ENCODE measurements around the gene MAD1L1.
A peak's percentile ranks its signal among the peaks of the same experiment; 100 is the strongest.

MAD1L1 gene

GRCh38 chr7:1946025-1946772 lies 286.5 kb downstream of the MAD1L1 start:
- no peak for DNase-seq

- DNase-seq: no peak
These were observed 287.2 kb downstream of the MAD1L1 start for GRCh38 chr7:1945558-1945957.

DNA sequence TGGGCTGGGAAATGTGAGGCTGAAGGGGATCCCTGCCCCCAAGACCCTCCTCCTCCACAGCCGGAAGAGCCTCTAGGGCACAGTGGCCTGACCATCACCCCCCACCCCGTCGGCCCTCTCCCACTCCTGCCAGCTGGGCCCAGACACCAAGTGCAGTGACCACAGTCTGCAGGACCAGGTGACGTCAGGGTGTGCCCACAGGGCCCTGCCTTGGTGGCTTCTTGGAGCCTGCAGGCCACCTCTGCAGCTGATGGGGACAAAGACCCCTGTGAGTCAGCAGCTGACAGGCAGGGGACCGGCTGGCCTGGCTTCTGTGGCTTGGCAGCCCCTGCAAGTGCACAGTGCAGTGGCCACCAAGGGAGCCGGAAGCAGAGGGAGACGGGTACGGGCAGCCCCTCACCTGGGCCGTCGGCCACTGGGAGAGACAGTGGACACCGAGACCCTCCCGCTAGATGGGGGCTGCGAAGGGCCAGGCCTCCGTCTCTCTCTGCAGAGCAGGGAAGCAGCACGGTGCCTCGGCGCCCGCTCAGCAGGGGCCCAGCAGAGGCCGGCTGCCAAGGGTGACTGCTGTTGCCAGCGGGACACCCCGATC lies 288.0 kb downstream of the MAD1L1 start:
- DNase-seq: no peak

DNA sequence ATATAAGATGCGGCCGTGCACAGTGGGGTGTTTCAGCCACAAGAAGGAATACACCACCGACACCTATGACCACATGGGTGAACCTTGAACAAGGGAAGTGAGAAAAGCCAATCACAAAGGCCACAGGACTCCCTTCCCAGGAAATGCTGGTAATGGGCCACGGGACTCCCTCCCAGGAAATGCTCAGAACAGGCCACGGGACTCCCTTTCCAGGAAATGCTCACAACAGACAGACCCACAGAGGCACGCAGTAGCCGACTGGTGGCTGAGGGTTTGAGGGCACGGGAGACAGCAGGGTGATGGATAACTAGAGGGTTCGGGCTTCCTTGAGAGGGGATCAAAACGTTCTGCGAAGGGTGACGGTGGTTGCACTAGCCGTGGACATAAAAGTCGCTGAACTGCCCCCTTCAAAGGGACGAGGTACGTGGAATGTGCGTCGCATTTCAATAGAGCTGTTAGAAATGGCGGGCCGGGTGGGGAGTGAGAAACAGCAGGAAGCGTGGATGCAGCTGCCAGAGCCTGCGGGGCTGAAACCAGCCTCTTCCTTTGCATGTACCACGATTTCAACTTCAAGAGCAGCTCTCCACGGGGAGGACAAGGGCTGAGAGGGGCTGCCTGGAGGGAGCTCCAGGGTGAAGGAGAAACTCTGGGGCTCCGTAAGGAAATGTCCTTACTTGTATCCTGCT lies 288.7 kb downstream of the MAD1L1 start:
- no peak for DNase-seq

- DNase-seq: no peak
These were observed 289.4 kb downstream of the MAD1L1 start for GRCh38 chr7:1943326-1943725.

- no peak for DNase-seq
These were observed 289.8 kb downstream of the MAD1L1 start for GRCh38 chr7:1942941-1943289.

DNA sequence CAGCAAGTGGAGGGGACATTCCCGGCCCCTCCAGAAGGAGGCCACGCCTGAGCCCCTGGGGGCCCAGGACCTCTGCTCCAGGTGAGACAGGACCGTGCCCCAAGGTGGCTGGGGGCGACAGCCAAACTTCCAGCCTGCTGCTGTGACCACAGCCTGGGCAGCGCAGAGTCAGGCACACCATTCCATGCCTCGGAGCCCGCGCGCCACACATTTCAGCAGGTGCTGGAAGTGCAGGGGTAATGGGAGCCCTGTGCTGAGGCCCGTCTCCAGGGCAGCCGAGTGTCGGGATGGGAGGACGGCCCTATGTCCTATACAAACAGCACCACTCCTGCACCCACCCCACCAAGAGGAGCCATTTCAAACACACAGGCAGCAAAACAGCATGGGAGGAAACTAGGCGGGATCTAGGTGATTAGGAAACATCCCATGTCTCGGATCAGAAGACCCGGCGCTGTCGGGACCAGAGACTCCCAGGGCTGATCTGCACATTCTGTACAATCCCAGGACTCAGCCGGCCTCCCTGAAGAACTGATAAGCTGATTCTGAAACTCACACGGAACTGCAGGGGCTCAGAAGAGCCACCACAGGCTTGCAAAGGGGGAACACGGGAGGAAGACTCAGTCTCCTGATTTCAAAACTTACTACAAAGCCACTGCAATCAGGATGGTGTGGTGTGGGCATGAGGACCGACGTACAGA lies 290.4 kb downstream of the MAD1L1 start:
- DNase-seq: no peak

- DNase-seq: no peak
These were observed 291.1 kb downstream of the MAD1L1 start for GRCh38 chr7:1941464-1942242.

DNA sequence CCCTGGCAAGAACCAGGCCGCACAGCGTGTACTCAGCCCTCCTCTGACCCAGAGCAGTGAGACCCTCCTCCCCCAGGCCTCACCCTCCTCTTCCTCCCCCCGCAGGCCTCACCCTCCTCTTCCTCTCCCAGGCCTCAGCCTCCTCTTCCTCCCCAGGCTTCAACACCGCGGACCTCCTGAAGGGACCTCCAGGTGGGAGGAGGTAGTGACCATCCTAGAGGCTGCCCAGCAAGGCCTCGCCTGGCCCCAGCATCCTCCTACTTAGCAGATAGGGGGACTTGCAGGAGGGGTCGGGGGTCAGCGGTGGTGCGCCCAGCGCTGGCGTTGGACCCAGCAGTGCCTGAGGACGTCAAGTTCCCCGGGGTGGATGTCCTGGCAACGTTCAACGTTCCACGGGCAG lies 291.9 kb downstream of the MAD1L1 start:
- no peak for DNase-seq

- peak; percentile 56 to 73 for DNase-seq
These were observed 292.4 kb downstream of the MAD1L1 start for GRCh38 chr7:1940402-1940786.

GRCh38 chr7:1939434-1940401 lies 293.0 kb downstream of the MAD1L1 start:
- DNase-seq: peak in 1 of 2 donors; percentile 39

DNA sequence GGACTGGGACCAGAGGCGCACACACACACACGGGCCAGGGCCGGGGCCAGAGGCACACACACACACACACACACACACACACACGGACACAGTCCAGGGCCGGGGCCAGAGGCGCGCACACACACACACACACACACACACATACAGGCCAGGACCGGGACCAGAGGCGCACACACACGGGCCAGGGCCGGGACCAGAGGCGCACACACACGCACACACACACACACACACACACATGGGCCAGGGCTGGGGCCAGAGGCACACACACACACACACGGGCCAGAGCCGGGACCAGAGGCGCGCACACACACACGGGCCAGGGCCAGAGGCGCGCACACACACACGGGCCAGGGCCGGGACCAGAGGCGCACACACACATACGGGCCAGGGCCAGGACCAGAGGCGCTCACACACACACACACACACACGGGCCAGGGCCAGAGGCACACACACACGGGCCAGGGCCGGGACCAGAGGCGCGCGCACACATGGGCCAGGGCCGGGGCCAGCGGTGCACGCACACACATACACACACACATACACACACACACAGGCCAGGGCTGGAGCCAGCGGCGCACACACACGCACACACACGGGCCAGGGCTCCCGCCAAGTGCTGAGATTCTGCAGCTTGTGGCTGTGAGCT lies 293.8 kb downstream of the MAD1L1 start:
- DNase-seq: no peak

DNA sequence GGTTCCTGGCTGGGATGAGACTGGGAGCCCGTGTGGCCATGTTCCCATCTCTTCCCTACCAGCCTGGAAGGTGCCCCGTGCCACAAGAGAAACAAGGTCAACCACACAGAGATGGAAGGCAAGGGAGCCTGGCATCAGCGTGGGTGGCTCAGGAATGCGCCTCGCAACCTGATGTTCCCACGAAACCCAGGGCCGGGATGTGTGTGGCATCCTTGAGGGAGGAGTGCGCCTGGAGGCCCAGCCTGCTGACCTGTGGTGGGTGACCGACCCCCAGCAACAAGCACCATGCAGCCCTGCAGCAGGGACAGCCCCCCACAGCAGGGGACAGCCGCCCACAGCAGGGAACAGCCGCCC lies 295.5 kb downstream of the MAD1L1 start:
- DNase-seq: no peak

DNA sequence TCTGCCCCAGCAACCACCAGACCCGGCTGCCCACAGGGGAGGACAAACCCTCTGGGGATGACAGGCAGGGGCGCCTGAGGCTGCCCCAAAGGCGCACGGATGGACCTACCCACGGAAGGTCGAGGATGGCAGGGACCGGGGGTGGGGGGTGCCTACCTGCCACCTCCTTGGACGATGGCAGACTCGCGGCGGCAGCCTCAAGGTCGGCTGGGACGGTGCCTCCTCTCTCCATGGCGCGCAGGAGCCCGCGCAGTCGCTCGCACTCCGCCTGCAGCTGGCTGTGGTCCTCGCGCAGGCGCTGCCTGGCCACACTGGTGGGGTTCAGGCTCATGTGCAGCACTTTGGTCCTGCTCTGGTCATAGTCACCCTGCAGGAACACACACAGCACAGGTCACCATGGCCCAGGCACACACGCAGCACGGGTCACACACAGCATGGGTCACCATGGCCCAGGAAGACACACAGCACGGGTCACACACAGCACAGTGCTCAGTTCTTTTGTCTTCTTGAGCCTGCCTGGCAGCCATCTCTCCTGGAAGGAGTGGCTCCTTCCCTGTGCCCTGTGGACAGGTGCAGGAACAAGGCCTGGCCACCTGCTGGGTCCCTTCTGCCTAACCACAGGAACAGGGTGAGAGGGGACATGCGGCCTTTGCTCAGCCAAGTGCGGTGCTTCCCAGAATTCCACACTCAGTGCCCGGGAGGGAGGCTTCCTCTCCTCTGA lies 296.1 kb downstream of the MAD1L1 start:
- no peak for DNase-seq

- DNase-seq: no peak
These were observed 296.8 kb downstream of the MAD1L1 start for GRCh38 chr7:1936006-1936310.

DNA sequence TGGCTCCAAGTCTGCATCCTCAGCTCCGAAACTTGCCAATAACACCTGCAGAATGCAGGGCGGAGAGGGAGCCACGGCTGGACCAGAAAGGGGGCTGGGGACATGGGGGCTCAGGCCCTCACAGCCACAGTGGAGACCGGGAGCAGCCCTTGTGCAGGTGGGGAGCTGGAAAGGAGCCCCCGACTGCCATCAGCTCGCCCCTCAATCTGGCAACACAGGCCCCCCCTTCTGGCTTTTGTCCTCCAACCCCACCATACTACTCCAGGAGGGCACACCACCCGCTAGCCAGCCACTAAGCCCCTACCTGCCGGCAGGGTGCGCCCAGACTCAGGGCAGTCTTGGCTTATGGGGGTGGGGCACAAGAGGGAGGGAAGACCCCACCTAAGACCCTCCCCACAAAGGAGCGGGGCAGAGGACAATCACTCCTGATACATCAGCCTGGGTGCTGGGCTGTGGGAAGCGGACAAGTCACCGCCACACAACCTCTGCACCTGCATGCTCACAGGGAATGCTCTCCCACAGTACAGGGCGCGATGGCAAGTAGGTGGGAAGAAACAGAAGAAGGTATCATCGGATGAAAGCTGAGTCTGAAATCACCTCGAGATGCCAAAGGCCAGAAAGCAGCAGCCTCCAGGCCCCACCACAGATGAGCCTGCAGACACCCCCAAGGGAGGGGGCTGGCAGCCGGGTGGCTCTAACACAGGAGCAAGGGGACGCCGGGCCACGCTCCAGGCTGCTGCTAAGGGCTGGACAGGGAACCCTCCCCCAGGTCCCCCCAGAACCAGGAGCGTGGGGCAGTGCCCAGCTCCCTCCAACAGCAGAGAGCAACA lies 297.4 kb downstream of the MAD1L1 start:
- DNase-seq: no peak

DNA sequence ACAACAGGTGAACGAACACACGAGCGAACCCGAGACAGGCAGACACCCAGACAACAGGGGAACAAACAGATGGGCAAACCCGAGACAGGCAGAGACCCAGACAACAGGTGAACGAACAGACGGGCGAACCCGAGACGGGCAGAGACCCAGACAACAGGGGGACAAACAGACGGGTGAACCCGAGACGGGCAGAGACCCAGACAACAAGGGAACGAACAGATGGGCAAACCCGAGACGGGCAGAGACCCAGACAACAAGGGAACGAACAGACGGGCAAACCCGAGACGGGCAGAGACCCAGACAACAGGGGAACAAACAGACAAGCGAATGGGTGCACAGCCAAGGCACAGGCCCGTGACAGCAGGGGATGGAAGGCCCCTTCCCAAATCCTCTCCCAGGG lies 298.0 kb downstream of the MAD1L1 start:
- no peak for DNase-seq

DNA sequence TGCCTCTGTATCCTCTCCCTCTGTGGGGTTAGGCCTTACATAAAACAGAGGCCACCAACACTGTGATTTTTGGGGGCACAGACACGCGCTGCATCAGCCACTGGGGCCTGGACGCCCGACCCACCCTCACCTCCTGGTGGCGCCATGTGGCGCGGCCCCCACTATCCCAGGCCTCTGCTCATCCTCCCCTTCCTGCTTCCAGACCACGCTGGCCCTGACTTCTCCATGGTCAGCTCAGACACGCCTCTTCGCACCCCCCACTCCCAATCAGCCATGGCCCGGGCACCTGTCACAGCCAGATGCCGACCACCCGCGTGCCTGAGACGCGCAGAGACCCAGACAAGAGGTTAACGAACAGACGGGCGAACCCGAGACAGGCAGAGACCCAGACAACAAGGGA lies 298.7 kb downstream of the MAD1L1 start:
- DNase-seq: no peak

DNA sequence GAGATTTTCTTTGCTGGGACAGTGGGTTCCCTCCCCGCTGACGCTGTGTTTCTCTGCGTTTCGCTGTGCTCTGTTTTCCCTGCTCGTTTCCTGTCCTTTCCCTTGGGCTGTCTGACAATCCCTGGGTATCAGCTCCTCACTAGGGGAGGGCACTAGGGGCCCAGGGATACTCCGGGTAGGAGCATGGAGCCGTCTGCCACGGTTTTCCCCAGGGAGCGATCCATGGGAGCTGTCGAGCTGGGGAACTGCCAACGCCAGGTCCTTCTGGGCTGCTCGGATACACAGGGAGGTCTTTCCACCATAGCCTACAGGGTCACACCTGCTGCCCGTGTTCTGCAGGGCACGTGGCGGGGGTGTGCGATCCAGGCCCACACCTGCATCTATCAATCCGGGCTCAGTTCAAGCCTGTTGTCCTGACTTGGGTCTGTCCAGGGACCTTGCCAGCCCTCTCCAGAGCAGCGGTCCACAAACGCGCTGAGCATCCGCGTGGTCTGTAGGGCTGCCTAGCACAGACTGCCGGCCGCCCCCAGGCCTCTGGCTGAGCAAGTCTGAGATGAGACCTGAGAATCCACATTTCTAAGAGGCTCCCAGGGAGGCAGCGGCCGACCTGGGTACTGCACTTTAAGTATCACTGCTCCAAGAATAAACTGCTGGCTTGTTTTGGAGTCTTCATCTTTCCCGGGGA lies 299.5 kb downstream of the MAD1L1 start:
- DNase-seq: no peak
